ENCODE measurements around the gene TMEM108.

TMEM108 gene

DNA sequence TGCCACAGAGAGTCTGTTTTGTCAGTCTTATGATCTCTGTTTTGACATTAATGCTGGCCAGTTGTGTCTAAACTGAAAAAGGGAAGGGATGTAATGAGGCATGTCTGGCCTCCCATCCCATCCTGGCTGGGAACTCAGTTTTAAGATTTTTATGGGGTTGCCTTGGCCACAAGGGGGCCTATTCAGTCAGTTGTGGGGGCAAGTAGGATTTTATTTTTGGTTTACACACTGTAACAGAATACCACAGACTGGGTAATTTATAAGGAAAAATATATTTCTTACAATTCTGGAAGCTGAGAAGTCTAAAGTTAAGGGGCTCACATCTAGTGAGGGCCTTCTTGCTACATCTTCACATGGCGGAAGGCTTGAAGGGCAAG lies 129.8 kb downstream of the TMEM108 start:
- DNase-seq, result no peak

DNA sequence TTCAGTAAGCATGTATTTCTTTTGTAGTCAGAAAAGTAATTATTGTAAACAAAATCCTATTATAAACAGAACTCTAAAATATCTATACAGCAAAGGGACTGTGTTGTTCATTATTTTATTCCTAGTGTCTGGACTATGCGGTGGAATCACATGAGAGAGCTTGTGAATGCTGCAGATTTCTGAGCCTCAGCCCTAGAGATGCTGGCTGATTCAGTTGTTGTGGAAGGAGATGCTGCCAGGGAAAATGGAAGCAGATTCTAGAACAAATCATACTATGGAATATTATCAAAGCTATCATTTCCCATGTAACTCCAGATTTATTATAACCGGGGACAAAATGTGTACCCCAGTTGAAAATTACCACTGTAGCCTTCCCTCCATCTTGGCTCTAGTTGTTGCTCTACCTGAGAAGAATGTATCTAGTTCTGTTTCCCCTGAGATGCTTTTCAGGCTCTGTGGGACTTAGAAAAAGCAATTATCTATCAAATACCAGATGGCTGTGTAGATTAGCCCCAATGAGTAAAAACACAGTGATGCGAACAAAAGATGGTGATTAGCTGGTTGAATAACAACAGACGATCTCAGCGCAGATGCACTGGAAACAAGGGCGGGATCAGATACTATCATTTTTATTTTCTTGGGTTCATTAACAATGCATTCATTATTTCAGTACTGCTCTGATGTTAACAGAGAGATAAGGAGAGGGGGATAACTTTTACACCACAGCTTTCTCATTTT lies 131.3 kb downstream of the TMEM108 start:
- DNase-seq, result no peak

DNA sequence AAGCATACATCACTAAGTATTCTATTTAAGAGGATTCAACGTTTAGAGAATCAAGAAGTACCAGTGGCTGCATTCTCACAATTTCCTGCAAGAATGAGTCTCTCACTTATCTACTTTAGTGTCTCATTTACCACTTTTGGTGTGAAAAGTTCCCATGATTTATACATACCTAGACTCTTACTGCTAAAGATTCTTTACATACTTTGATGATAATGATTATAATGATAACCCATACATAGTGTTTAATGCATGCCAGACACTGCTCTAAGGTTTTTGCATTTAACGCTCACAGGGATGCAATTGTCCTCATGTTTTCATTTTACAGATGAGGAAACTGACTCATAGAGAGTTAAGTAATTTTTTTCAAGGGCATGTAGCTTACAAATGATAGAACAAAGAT lies 133.6 kb downstream of the TMEM108 start:
- DNase-seq, result no peak

DNA sequence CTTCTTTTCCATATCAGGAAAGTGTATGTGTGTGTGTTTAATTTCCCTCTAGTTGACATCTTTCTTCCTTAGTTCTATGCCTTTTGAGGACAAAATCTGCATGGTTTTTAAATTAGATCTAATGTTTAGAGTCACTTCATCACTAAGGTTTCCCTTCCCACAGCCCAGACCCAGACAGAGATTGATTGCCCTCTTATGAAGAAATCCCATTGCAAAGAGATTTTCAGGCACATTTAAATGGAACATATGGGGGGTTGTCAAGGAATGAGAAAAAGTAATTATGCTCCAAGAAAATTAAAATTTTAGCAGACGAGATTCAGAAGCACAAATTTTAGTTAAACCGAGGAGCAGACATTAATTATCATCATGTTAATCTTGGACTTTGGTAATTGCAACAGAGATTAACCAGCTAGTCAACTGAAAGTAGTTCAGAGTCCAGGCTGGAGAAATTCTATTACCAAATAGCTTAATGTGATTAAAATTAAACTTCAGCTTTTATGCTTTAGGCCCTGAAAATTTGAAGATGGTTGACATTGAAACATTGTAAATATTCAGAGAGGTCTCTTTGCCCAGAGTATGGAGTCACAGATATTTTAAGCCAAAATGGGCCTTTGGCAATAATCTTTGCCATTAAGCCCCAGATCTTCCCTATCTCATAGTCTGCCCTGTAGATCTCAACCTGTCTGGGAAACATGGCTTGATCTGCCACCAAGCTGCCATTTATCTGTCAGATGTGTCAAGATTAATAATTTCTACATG lies 143.4 kb downstream of the TMEM108 start:
- no peak for DNase-seq

DNA sequence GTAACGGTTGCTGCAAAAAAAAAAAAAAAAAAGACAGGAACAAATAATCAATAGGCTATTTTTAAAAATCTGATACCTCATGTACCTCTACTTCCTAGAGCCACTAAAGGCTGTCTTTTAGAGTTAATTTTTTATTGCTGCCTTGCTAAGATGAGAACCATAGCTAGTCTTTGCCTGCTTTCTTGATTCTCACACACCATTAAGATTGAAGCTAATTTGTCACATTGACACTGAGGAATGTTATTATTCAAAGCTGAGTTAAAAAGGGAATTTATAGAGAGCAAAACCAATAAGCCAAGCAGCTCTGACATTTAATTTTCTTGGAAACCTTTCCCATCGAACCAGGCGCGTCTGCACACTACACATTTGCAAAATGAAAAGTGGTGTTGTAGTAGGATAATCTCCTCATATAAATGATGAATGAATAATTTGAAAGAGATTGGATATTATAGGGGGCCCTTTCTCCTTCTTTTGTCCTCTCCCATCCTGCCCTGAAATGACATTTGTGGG lies 149.7 kb downstream of the TMEM108 start:
- no peak for DNase-seq

DNA sequence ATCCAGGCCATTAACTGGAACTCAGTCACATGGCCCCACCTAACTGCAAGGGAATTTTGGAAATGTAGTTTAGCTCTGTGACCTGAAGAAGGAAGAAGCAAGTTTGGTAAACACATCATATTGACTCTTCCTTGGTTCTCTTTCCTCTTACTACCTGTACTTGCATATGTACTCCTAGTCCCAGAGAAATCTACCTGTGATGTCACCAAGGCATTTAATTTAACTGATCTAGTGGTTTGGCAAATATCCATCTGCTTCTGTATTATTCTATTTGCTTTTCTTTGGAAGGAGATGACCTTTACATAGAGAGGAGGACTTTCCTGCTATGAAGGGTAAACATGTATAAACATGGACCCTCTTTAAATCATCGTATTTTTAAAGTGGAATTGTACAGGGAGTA lies 150.8 kb downstream of the TMEM108 start:
- no peak for DNase-seq

DNA sequence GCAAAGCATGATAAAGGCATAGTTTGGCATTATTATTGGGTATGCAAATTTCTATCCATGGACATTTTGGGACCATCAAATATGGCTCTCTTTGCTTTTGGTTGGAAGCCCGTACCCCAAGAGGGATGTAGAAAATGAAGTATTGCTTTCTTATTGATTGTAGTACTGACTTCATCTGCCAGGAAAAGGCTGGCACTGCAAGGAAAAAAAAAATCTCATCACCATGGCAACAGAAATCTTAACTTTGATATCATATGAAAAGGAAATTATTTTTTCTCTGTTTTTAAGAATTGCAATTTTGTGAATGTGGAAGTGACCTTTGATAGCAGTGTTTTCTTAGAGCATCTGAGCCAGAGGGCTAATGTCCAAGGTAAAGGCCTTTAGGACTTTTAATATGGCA lies 151.7 kb downstream of the TMEM108 start:
- no peak for DNase-seq

DNA sequence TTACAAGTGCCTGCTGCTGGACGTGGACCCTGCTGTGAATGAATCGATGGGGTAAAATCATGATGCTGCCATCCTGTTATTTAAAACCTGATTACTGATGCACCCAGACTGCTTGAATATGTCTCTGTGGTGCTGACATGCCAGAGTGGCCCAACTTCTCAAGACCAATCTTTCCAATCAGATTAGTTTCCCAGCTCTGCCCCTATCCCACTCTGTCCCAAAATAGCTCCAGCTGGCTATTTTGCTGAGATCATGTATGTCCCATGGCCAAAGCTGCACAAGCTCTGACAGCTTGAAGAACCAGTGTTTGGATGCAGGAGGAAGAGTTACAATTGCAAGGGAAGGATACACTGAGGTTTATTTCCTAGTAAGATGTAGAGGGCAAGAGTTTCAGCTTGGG lies 153.6 kb downstream of the TMEM108 start:
- DNase-seq, result no peak

DNA sequence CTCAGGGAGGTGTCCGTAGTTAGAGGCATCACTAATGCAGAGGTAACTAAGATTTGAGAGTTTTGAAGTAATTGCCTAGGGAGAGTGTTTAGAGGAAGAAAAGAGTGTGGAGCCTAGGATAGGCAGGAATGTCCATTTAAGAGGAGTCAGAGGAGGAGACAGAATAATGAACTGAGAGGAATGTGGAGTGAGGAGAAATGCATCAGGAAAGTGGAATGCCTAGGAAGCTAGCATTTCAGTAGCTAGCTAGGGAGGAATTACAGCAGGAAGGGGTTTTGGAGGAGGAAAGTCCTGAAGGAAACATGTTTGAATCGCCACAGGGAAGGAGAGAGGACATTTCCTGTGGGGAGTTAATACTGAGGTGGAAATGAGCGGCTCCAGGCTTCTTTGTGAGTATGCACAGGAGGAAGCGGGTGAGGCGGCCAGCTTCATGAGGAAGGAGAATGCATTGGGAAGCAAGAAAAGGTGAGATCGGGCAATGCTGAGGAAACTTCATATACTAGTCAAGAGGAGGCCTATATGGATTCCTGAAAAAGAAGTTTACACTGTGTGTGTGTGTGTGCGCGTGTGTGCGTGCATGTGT lies 154.3 kb downstream of the TMEM108 start:
- DNase-seq, result no peak

DNA sequence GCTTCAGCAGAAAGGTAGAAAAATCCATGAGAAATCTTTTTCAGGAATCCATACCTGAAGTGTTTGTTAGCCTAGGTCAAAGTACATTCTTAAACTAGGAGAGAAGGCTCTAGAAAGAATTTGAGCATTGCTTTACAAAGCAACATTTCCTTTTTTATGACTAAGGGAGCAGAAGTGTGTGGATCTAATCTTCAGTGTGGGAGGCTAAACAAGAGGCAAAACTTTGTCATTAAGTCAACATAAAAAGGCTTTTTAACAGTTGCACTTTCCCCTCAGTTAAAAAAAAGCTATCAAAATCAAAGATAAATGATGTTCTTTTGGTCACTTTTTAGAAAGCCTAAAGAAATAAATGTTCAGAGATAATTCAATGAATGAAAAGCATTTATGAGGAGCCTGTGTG lies 154.8 kb downstream of the TMEM108 start:
- DNase-seq, result no peak

DNA sequence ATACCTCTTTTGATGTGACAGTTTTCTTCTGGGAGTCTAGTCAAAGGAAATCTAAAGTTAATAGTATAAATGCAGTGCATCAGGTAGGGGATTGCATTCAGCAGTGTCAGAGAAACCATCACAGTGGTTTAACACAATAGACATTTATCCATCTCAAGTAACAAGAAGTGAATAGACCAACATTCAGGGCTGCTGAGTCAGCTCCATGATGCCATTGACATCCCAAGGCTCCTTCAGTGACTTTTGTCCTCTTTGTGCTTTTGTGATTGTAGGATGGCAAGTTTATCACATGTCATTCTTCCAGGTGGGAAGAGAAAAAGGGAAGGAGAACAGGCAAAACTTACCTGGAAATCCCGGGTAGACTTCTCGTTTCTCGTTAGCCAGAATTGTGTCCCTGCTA lies 158.3 kb downstream of the TMEM108 start:
- no peak for DNase-seq

DNA sequence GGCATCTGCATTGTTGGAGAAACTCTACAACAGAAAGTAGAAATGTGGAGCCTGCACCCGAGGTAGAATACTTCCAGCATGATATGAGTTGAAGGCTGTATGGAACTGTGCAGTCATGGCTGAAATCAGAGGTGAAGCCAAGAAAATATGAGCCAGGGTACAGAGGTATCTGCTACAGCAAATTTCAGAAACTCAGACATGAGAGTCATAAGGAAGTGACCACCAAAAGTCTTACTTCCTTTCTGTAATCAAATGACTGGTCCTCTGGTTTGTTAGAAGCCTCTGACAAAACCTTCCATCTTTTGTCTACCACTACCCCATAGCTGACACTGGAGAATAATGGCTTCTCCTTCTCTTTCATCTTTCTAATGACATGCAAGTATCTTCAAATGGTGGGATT lies 159.4 kb downstream of the TMEM108 start:
- no peak for DNase-seq

DNA sequence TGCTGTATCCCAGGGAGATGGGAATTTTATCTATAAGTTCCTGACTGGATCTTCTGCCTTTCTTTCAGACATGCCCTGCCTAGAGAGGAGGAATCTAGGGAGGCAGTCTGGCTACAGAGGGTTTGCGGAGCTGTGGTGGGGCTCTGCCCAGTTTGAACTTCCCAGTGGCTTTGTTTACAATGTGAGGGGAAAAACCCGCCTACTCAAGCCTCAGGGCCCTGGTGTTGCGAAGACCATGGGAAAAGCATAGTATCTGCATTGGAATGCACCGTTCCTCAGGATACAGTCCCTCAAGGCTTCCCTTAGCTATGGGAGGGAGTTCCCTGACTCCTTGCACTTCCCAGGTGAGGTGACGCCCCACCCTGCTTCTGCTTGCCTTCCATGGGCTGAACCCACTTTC lies 168.7 kb downstream of the TMEM108 start:
- DNase-seq, result no peak

DNA sequence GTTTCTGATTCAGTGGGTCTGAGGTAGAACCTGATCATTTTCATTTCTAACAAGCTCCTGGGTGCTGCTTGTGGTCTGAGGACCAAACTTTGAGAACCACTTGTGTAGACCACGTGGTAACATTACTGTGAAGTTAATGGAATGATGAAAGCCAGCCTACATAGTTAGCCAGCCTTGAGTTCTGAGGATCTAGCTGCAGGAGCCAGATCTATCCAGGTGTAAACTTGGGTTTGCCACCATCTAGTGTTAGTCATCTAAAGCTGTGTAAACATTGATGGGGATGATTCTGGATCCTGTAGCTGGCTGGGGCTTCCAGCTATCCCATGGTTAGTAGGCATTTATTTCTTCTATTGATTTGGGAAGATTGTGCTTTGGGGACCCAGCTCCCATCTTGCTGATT lies 170.0 kb downstream of the TMEM108 start:
- DNase-seq, result no peak

DNA sequence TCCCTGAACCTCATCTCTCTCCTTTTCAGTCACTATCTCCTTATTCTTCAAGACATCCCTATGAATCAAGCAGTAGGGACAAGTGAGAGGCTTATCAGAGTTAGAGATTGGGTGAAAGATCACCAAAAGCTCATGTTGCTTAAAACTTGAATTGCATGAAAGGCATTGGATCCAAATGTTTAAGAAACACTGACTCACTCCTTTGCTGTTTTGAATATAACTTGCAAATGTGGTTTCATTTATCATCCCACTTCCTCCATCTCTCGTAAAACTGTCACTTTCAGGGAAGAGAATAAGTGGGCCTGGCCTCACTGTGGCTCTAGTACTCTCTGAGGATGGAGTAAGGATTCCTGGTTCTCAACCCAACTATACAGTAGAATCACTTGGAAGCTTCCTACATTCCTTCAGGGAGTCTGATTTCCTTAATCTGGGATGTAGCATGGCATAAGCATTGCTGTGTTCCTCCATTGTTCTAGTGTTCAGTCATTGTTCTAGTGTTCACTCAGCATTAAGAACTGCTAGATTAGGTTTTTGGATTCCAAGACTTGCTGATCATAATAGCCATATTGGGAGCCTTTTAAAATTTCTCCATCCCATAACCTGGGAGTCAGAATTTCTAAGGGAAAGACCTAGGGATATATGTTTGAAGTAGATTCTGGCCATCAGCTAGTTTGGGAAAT lies 171.8 kb downstream of the TMEM108 start:
- peak; percentile 50 for DNase-seq

DNA sequence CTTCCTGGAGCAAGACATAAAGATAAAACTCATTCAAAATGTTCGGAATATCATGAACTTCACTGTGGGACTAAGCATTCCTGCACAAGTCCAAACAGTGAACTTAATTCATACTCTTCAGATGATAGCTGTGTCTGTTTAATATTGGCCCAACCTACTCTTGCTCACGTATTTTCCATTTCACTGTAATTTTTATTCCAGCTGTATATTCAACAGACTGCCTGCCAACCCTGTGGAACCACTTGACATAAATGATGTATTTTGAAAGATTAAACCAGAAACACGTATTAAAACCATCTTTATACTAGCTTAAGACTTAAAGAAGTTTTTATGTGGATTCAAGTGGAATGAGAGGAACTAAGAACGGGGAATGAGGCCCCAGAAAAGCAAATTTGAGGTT lies 172.5 kb downstream of the TMEM108 start:
- DNase-seq, result no peak

DNA sequence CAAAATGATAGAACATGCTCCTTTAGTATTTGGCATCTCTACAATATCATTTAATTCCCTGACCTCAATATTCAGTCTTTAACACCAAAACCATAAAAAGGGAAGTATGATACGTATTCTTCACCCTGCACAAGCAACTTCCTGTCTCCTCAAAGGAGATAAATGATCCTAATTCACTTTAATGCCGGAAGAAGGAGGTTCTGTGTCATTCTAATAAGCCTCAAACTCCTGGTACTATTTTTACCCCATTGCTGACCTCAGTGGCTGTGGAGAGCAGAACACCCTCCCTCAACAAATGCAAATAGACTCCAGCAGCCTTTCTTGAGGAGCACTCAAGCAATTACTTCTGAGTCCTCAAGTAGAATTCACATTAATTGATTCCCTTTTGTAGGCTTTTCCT lies 173.3 kb downstream of the TMEM108 start:
- DNase-seq, result peak; percentile 31

DNA sequence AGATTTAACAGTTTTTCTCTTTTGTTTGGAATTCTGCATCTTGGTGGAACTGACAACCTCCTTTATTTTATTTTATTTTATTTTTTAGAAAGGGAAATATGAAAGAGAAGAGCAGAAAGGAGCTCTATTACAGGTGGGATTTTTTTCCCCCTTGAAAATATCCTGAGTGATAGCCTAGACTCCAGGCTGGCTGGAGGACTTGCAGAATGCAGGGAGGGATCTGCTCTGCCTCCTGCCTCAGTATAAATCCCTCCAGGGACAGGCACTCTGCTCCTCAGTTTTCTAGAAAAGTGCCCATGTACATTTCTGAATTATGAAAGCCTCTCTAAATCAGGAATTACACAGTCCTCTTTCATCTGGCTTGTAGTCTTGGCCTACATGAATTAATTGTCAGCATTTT lies 173.7 kb downstream of the TMEM108 start:
- DNase-seq, result no peak

DNA sequence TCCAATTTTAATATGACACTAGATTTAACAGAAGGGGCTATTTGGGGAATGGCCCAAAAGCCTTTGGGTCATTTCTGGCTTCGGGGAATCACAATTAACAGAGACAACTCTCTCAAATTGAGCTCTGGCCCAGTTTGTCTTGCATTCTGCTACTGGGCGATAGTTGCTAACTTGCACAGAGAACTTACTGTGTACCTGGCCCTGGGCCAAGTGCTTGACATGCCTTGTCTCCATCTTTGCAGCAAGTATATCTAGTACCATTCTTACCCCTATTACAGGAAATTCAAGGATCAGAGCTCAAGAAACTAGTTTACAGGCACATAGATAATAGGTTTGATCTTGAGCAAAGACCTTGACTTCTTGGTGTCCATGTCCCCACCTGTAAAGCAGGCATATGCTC lies 175.7 kb downstream of the TMEM108 start:
- no peak for DNase-seq

DNA sequence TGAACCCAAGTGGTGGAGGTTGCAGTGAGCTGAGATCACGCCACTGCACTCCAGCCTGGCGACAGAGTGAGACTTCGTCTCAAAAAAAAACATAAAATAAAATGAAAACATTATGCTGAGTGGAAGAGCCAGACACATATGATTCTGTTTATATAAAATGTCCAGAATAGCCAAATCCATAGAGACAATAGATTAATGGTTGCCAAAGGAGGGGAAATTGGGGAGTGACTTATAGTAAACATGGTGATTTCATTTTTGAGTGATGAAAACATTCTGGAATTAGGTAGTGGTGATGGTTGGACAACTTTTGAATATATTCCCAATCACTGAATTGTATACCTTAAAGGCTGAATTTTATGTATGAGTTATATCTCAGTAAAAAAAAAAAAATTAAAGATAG lies 189.6 kb downstream of the TMEM108 start:
- DNase-seq, result no peak

DNA sequence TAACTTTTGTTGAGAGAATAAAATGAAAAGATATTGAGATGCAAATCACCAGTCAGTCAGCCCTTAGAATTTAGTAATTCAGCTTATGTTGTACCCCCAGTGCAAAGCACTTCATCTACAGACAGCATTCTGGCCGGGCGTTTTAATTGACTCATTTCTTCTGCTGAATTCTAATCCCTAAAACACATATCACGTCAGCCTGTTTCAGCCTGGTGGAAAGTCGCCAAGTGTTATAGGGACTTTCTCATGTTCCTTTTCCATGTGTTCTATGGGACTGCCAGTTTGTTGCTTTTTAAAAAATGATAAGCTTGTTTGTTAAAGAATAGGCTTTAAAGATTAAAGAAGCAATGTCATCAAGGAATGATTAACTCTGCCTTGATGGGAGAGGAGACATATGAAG lies 192.0 kb downstream of the TMEM108 start:
- no peak for DNase-seq

DNA sequence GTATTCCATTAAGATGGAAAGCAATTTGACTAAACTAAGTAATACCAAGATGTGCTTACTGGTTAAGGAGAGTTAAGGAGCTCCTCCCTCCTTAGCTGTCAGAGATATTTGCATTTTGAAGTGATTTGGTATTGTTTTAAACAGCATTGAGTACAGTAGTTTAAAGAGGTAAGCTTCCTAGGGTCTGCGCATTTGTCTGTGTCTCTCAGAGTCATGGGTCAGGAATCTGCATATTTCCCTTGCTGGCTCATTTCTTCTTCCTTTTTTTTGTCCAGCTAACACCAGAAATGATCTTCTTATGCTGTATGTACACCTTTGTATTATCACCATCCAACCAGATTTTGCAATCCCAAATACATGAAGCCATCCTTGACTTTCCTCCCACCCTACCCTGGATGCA lies 198.7 kb downstream of the TMEM108 start:
- no peak for DNase-seq

DNA sequence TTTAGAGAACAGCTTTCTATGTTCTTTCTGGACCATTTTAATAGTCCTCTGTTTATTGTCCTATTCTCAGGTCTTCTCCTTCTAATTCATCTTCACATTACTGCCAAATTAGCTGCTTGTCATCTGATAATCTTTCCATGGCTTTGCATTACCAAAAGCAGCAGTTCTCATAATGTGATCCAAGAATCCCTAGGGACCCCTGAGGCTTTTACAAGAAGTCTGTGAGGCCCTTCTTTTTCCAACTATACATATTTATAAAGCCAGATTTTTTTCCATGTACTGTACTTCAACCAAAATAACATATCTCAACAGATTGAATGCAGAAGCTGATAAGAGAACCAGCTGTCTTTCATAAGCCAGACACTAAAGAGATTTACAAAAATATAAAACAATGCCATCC lies 199.2 kb downstream of the TMEM108 start:
- DNase-seq, result no peak

DNA sequence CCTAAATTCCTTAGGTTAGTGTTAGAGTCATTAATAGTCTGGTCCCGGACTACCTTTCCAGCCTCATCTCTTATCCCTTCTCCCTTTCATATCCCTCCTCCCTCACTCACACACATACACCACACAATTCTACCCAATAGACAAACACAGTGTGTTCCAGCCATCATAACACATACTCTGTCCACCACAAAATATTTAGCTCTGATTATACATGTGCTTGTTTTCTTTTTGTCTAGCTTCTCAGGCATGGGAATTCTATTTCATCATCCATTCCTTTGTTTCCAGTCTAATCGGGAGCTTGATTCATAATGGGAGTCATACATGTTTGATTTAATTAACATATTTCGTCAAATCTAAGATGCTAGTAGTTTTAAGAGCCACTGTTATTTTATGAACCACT lies 199.8 kb downstream of the TMEM108 start:
- no peak for DNase-seq
